Measurements from ENCODE around the gene SIGLEC9.

SIGLEC9 gene

DNA sequence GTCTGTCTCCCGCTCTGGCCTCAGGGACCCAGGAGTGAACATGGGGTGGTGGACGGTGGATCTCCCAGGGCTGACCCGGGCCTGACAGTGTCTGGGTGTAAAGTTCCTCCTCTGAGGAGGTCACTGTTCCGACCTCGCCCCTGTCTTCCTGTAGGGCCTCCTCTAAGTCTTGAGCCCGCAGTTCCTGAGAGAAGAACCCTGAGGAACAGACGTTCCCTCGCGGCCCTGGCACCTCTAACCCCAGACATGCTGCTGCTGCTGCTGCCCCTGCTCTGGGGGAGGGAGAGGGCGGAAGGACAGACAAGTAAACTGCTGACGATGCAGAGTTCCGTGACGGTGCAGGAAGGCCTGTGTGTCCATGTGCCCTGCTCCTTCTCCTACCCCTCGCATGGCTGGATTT is at the start of gene SIGLEC9:
Gene SIGLEC9 (plus strand): TSS at position 178 of the 400 bp plus-strand sequence. CDS start 69 bp downstream, at position 247.
- no peak within 1 kb of the TSS for H3K4me3 ChIP-seq (ENCODE audit: low read depth, low read length)
- TF ChIP-seq, protein P1, sequence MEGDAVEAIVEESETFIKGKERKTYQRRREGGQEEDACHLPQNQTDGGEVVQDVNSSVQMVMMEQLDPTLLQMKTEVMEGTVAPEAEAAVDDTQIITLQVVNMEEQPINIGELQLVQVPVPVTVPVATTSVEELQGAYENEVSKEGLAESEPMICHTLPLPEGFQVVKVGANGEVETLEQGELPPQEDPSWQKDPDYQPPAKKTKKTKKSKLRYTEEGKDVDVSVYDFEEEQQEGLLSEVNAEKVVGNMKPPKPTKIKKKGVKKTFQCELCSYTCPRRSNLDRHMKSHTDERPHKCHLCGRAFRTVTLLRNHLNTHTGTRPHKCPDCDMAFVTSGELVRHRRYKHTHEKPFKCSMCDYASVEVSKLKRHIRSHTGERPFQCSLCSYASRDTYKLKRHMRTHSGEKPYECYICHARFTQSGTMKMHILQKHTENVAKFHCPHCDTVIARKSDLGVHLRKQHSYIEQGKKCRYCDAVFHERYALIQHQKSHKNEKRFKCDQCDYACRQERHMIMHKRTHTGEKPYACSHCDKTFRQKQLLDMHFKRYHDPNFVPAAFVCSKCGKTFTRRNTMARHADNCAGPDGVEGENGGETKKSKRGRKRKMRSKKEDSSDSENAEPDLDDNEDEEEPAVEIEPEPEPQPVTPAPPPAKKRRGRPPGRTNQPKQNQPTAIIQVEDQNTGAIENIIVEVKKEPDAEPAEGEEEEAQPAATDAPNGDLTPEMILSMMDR (IDR thresholded peaks at IDR 0.05; ENCODE audit: borderline replicate concordance, insufficient read depth, low read depth, low read length), result no peak

DNA sequence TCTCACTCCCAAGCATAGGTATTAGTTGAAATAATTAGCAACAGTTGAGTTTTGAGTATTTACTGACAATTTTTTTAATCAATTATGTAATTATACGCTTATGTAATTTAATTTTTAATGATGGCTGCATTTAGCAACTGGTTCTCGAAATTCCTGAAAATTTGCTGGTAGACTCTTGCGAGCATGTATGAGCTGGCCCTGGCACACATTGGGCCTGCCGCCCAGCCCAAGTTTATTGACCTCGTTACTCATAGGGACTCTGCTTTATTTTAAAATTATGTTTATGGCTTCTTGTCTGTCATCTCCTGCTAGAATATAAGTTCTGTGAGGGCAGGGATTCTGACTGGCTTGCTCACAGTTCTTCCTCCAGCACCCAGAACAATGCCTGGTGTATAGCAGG is 48.7 kb upstream of the SIGLEC9 start:
- no peak overlapping the region for H3K4me3 ChIP-seq (ENCODE audit: low read depth, low read length)
- TF ChIP-seq, protein P1 (IDR thresholded peaks at IDR 0.05; ENCODE audit: borderline replicate concordance, insufficient read depth, low read depth, low read length), result no peak

DNA sequence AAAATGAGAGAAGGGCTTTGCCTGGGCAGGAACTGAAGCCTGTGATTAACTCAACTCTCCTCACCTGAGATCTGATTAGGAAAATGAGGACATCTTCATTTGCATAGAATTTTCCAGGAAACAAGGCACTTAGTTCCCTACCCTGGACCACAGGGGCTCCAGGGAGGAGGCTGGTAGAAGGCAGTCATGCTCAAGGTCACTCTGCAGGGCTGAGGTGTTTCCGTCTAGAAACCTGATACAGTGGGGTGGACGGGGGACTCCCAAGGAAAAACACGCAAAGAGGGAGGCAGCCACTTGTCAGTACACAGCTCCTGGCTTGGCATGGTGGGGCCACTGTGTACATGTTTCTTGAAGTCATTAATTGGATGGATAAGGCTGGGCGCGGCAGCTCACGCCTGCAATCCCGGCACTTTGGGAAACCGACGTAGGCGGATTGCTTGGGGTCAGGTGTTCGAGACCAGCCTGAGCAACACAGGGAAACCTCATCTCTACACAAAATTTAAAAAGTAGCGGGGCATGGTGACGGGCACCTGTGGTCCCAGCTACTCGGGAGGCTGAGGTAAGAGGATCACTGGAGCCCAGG is 48.0 kb upstream of the SIGLEC9 start:
- H3K4me3 ChIP-seq (ENCODE audit: low read depth, low read length), result no peak overlapping the region
- TF ChIP-seq, protein P1 (IDR thresholded peaks at IDR 0.05; ENCODE audit: borderline replicate concordance, insufficient read depth, low read depth, low read length), result no peak

GRCh38 chr19:51078104-51078503 is 46.6 kb upstream of the SIGLEC9 start:
- H3K4me3 ChIP-seq (ENCODE audit: low read depth, low read length), result no peak overlapping the region
- TF ChIP-seq, protein P1 (IDR thresholded peaks at IDR 0.05; ENCODE audit: borderline replicate concordance, insufficient read depth, low read depth, low read length), result no peak

- TF ChIP-seq, protein P1 (IDR thresholded peaks at IDR 0.05; ENCODE audit: borderline replicate concordance, insufficient read depth, low read depth, low read length), result no peak
- H3K4me3 ChIP-seq (ENCODE audit: low read depth, low read length), result no peak overlapping the region
Measured at GRCh38 chr19:51078731-51079130, 46.0 kb upstream of the SIGLEC9 start.

GRCh38 chr19:51079481-51080110 is 45.1 kb upstream of the SIGLEC9 start:
- H3K4me3 ChIP-seq (ENCODE audit: low read depth, low read length), result no peak overlapping the region
- TF ChIP-seq, protein P1 (IDR thresholded peaks at IDR 0.05; ENCODE audit: borderline replicate concordance, insufficient read depth, low read depth, low read length), result no peak

DNA sequence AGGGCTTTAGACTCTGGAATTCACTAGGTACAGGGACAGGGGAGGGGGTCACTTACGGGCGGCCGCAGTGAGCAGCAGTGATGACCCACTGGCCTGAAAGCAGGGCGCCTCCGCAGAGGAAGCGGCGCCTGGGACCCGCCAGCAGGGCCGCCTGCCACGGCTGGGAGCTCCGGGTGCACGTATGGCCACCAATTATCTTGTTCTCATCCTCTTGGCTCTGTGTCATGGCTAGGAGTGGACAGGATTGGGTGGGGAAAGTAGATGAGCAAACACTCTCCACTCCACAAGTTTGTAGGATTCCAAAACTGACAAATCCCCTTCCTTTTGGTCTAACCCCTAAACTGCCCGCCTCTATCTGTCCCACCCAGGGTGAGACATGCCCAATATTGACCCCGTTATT is 43.2 kb upstream of the SIGLEC9 start:
- TF ChIP-seq, protein P1 (IDR thresholded peaks at IDR 0.05; ENCODE audit: borderline replicate concordance, insufficient read depth, low read depth, low read length), result no peak
- H3K4me3 ChIP-seq (ENCODE audit: low read depth, low read length), result no peak overlapping the region

Data from GM12875 (cell line).